Stimulated activated CD8-positive, alpha-beta memory T cell treated with anti-CD3 and anti-CD28 coated beads, Interleukin-2, amount 100 ng/mL, for 1 hour (primary cell): ENCODE measurements around the gene MKNK1.

Source experiments
- DNase-seq, 2 donors: peaks; one replicate each; pipeline ENCODE4 v3.0.0-alpha.2; 2020; ENCODE audit warnings: low read depth in 2 of 2

MKNK1 gene

DNA sequence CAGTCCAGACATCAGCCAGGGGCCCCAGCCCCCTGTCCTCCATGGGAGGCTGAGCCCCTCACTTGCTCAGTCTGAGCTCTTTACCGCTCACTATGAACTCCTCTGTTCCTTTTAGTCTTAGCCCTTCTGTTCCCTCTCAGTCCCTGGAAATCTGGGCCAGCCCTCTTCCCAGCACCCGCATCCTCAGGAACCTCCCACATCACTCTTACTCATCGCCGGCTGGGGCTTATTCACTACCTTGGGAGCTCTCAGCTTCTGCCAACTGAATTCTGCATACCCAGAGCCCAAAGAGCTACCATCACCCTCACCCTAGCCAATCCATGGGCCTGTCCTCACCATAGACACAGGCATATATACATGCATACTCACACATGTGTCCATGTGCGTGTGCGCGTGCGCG lies 64.1 kb downstream of the MKNK1 start:
- DNase-seq: no peak

GRCh38 chr1:46538147-46538546 lies 65.9 kb downstream of the MKNK1 start:
- DNase-seq: no peak

DNA sequence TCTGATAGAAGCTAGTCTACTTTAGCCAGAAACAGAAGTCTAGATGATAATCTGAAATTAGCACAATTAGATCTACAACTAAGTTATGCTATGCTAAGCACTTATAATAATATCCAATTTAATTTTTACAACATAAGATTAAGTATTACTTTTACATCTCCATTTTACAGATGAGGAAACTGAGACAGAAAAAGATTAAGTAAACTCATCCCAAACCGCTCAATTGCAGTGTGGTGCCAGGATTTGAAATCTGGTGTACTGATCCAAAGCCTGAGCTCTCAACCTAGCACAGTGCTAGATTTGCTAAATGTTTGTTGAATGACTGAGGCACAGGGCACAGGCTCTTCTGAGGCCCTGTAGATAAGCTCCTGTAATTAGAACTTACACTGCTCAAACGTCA lies 66.4 kb downstream of the MKNK1 start:
- DNase-seq: no peak

DNA sequence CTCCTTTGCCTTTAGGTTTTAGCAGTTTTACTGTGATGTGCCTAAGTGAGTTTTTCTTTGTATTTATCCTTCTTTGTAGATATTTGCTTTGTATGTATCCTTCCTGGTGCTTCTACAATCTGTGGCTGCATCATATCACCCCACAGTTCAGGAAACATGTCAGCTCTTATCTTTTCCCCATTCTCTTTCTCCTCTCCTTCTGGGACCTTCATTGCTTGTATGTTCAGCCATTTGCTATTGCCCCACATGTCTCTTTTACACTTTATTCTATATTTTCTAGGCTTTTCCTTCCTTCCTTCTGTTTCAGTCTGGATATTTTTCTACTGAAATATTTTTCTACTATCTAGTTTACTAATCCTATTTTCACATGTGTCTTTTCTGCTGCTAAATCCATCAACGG lies 67.5 kb downstream of the MKNK1 start:
- no peak for DNase-seq

GRCh38 chr1:46535063-46535462 lies 69.0 kb downstream of the MKNK1 start:
- DNase-seq: no peak

DNA sequence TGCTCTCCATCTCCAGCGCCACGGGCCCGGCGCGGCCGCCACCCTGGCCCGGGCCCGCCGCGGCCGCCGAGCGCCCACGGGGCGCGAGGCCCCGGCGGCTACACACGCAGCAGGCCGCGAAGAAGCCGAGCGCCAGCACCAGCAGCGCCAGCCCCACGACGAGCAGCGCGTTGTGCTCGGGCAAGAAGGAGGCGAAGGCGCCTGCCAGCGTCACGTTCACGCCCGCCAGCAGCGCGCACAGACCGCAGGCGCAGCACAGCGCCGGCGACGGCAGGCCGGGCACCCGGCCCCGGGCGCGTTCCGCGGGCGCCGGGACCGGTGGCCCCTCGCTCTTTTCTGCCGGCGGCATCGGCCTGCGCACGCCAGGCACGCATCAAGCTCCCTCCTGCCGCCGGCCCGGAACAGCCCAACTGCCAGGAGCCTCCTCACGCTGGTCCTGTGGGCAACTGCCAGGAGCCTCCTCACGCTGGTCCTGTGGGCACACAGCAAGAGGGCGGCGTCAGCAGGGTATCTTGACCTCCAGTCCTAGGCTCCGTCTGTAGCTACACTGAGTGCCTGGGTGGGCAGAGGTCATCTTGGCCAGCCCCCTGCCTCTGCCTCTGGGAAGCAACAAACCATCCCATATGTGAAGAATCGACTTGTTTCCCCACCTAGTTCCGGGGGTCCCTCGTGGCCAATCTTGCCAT lies 70.7 kb downstream of the MKNK1 start:
- DNase-seq: peak in 1 of 2 donors; percentile 16

DNA sequence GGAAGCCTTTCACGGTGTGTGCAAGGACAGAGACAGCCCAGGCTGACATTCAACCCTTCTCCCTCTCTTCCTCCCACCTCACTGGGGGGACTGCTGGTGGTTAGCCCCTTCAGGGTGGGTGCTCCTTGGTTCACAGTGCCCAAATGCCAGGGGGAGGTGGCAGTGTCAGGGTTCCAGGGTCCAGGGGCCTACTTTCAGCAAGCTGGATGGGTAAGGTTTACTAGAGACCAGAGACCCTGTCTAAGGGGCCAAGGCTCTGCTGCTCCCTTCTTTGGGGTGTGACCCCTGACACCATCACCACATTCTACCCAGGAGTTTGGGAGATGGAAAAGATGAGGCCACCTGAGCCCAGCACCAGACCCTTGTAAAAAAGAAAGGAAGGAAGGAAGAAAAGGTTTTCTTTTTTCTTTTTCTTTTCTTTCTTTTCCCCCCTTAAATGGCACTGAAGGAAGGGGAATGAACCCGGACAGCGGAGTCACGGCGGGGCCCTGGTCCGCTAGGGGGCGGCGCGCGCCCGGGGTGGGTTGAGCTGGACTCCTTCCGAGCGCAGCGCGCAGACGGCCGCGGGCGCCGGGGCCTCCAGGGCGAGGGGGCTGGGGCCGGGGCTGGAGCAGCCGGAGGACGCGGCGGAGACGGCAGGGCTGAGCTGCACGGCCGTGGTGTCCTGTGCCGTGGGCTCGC lies 71.4 kb downstream of the MKNK1 start:
- peak; percentile 46 to 58 for DNase-seq

DNA sequence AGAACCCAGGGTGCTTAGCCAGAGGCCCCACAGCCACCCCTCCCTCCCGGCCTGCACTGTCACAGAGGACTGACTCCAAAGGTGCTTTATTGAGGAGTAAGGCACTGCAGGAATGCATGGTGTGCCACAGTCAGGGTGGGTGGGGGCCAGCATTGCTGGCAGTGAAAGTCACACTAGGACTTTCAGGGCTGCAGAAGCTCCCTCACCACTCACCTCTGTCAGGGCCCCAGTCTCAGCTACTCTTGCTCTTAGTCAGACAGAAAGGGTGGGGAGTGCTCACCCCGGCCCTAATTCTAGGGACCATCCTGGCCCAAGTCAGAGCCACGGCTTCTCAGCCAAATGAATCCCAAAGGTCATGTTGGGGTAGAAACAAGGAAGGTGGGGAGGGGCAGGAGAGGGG lies 72.0 kb downstream of the MKNK1 start:
- no peak for DNase-seq

DNA sequence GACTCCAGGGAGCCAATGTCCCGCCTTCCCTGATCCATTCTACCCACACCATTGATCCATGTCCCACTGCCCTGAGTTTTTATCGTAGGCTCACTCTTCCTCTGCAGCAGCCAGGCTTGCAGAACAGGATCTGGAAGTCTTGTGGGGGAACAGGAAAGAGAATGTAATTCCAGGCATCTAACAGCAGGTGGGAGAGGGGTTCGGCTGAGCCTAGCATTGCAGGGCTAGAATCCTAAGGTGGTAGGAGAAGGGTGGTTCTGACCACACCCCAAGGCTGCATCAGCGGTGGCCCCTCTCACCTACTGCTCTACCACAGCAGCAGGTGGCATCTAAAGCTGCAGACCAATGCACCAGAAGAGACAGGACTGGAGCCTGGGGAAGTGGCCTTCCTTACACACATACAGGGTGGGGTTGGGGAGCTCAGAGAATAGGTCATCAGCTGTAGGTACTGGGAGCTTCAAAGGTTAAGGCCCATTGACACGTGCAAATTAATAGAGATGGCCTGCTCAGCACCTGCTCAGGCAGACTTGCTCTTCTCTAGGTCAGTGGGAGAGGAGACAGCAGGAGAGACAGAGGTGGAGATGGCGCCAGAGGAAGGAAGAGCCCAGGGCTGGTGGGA lies 73.2 kb downstream of the MKNK1 start:
- DNase-seq: no peak

GRCh38 chr1:46530311-46530710 lies 73.8 kb downstream of the MKNK1 start:
- DNase-seq: no peak

- no peak for DNase-seq
Measured at GRCh38 chr1:46529031-46529630, 74.9 kb downstream of the MKNK1 start.

DNA sequence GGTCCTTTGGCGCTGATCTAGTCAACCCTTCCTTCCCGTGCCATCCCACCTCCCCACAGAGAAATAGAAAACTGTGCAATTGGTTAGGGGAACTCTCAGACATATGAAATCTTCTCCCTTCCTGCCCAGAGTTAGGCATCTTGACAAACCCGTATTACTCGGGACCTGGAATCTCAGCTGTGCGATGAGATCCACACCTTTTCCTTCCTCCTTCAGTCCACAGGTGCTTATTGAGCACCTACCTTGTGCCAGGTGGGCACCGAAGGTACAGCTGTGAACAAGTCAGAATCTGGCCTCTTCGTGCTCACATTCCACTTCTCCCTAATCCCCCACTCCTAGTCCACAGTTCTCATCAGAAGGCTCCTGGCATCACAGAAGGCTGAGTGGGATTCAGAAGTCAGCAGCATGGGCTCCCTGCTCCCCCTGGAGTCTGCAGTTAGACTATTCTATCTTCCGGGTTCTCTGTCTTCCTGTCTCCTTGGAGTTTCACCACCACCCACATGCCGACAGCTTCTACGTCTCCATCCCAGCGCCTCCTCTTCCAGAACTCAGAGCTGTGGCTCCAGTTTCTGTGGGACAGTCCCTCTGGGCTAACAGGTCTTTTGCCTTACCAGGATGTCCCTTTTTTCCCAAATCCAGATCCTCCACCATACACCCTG lies 75.6 kb downstream of the MKNK1 start:
- no peak for DNase-seq

DNA sequence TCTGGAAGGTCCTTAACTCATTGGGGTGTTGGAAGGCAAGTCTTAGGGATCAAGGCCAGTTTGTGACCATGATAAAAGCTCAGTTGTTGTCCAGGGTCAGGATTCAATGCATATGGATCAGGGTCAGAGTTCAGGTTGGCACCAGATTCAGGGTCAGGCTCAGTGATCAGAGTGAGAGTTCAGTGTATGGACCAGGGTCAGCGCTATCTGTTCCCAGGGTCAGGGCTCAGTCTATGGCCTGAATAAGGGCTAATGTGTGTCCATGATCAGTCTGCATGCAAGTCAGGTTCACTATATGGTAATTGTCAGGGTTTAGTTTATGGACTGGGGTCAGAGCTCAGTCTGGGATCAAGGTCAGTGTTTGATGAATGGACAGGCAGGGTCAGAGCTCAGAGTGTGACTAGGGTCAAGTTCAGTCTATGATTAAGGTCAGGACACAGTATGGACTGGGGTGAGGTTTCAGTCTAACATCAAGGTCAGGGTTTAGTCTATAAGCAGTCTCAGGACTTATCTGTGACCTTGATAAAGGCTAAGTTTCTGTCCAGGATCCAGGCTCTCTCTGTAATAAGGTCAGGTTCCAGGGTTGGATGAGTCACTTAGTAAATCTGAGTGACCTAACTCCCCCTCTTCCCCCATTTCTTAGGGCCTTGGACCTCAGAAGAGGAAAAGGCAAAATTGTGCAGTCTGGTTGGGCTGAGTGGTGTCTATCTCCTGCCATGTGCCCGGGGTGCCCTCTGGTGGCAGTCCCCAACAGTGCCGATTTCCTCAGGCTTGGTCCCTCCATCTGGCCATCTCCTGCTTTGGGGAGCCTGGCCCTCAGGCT lies 76.4 kb downstream of the MKNK1 start:
- peak; percentile 42 to 43 for DNase-seq

GRCh38 chr1:46526691-46527291 lies 77.3 kb downstream of the MKNK1 start:
- no peak for DNase-seq

- DNase-seq: no peak
Measured at GRCh38 chr1:46526013-46526690, 77.9 kb downstream of the MKNK1 start.

GRCh38 chr1:46525253-46525983 lies 78.7 kb downstream of the MKNK1 start:
- DNase-seq: no peak

DNA sequence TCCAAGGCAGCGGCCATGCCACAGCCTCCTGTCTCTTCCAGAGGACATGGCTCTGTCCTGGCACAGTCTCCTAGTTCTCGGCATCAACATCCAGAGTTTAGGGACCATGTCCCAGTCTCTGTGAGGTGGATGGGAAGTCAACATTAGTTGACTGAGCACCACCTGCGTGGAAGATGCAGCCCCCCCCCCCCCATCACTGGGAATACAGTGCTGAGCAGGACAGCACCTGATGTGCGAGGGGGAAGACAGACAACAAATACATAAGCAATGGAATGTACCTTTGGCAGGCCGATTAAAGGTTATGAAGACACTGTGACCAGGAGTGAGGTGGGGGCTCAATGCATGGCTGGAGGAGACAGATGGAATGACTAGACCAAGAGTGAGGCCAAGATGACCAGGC lies 79.2 kb downstream of the MKNK1 start:
- no peak for DNase-seq

GRCh38 chr1:46523496-46524353 lies 80.3 kb downstream of the MKNK1 start:
- no peak for DNase-seq

- DNase-seq: no peak
Measured at GRCh38 chr1:46522969-46523320, 81.1 kb downstream of the MKNK1 start.
